ENCODE measurements around the gene ITPK1.

DNA sequence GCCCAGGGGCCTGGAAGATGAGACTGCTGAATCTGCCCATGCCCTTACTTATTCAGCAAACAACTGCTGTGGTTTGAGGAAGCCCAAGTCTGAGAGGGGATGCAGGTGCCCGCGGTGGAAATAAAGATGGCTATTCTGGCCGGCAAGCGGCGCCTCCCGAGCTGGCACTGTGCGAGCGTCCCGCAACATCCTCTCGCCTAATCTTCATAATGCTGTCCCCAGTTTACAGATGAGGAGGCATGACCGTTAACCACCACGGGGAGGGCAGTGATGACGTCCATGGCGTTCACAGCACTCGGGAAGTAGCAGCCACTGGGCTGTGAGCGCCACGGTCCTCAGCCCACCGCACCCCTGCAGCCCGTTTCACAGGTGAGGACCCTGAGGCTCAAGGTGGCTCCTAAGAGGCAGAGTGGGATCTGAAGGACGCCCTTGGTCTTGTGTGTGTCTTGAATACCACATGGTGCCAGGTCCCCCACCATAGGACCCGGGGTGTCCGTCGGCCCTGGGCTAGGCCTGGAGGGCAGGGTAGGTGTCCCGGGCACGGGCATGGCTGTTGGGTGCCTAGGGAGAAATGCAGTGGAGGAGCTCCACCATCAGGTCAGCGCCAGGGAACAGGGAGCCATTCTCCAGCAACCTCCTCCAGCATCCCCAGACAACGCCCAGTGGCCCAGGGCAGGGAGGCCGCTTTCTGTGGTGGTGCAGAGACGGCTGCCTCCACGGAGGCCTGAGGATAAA is 172.6 kb downstream of the ITPK1 start:
- TF ChIP-seq, protein P1, sequence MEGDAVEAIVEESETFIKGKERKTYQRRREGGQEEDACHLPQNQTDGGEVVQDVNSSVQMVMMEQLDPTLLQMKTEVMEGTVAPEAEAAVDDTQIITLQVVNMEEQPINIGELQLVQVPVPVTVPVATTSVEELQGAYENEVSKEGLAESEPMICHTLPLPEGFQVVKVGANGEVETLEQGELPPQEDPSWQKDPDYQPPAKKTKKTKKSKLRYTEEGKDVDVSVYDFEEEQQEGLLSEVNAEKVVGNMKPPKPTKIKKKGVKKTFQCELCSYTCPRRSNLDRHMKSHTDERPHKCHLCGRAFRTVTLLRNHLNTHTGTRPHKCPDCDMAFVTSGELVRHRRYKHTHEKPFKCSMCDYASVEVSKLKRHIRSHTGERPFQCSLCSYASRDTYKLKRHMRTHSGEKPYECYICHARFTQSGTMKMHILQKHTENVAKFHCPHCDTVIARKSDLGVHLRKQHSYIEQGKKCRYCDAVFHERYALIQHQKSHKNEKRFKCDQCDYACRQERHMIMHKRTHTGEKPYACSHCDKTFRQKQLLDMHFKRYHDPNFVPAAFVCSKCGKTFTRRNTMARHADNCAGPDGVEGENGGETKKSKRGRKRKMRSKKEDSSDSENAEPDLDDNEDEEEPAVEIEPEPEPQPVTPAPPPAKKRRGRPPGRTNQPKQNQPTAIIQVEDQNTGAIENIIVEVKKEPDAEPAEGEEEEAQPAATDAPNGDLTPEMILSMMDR (conservative IDR thresholded peaks at IDR 0.05; ENCODE audit: low read depth, low read length): no peak
- no peak for TF ChIP-seq EZH2 (IDR thresholded peaks at IDR 0.05; ENCODE audit: low read length, unreplicated experiment)

Data from PC-3 (cell line).